Endothelial cell of umbilical vein (primary cell): Measurements from ENCODE around the gene KCNJ16. TPM values are rescaled to one million over a fixed set of nuclear protein-coding genes. Genes with fewer than 3 reads are reported as not detected.

Experiments used
- BruUV-seq: library from RNA; stranded (reverse); fragments of 400-500 nt; replicated peaks from 2 replicates; lab custom pipeline; 2021; lab: Mats Ljungman, UMichigan
- CTCF ChIA-PET: fragments of 300-600, 350-600 bp; sonication (Branson Sonifier 250); formaldehyde crosslinking; loops from one replicate; lab custom pipeline; 2021; ENCODE audit warnings: antibody characterized with exemption, inconsistent platforms; lab: Charles Lee
- POLR2A ChIA-PET: fragments of 300-600, 350-600 bp; sonication (Branson Sonifier 250); formaldehyde crosslinking; loops from one replicate; lab custom pipeline; 2021; ENCODE audit warnings: antibody characterized with exemption, inconsistent platforms; lab: Charles Lee
- DNase-seq: peaks from one replicate; pipeline ENCODE4 v3.0.0-alpha.2; 2011; ENCODE audit warnings: low read depth, low spot score
- FAIRE-seq: peaks from 2 replicates; lab custom pipeline; 2011; peaks lifted over from hg19 to GRCh38; lab: Jason Lieb, UNC
- H2AFZ ChIP-seq: 2 replicates; pipeline ENCODE4 v1.6.0; 2012; ENCODE audit warnings: low read depth, low read length, control low read depth, inconsistent platforms
- H3K27ac ChIP-seq: 2 replicates; pipeline ENCODE4 v1.5.1; 2011; ENCODE audit warnings: low read depth, mild to moderate bottlenecking, control low read depth, low read length, moderate library complexity; ENCODE audit not compliant: insufficient read depth
- H3K27me3 ChIP-seq, 2 experiments: 2 replicates each; pipeline versions ENCODE4 v1.6.0 to v1.6.1; 2011; ENCODE audit warnings: low read length in 2 of 2, mixed read lengths in 1 of 2; ENCODE audit not compliant: control insufficient read depth in 2 of 2, insufficient read depth in 2 of 2
- H3K36me3 ChIP-seq, 2 experiments: 2 replicates in 1 of 2; 3 replicates in 1 of 2; pipeline ENCODE4 v1.5.1; 2011; ENCODE audit warnings: low read length in 2 of 2, mild to moderate bottlenecking in 1 of 2, moderate library complexity in 1 of 2; ENCODE audit not compliant: control insufficient read depth in 2 of 2, insufficient read depth in 2 of 2; ENCODE audit errors: extremely low read depth in 1 of 2
- H3K4me1 ChIP-seq: 3 replicates; pipeline ENCODE4 v1.5.1; 2011; ENCODE audit warnings: mild to moderate bottlenecking, low read length; ENCODE audit not compliant: control insufficient read depth, insufficient read depth; ENCODE audit errors: extremely low read depth
- H3K4me2 ChIP-seq: 2 replicates; pipeline ENCODE4 v1.6.1; 2011; ENCODE audit warnings: low read length, control low read depth, mixed read lengths; ENCODE audit not compliant: insufficient read depth
- H3K4me3 ChIP-seq, 3 experiments: fragments of 200-600 bp in 1 of 3; sonication (generic), shearing (Covaris generic) in 1 of 3; replicated peaks in 1 of 3; 2 replicates each; pipeline ENCODE4 v1.5.1; 2011 to 2016; ENCODE audit warnings: control low read depth in 3 of 3, low read length in 3 of 3, mild to moderate bottlenecking in 2 of 3, inconsistent platforms in 1 of 3, low read depth in 1 of 3, moderate library complexity in 1 of 3; ENCODE audit not compliant: insufficient read depth in 1 of 3
- H3K79me2 ChIP-seq: 2 replicates; pipeline ENCODE4 v1.6.0; 2012; ENCODE audit warnings: low read length, inconsistent platforms; ENCODE audit not compliant: control insufficient read depth, insufficient read depth
- H3K9ac ChIP-seq: replicated peaks from 2 replicates; pipeline ENCODE3; 2011; ENCODE audit warnings: low read length, control low read depth; ENCODE audit not compliant: insufficient read depth; ENCODE audit errors: extremely low read depth
- H3K9me1 ChIP-seq: replicated peaks from 3 replicates; pipeline ENCODE4 v1.6.0; 2011; ENCODE audit warnings: mild to moderate bottlenecking, low read length; ENCODE audit not compliant: control insufficient read depth, insufficient read depth; ENCODE audit errors: extremely low read depth
- H3K9me3 ChIP-seq: replicated peaks from 2 replicates; pipeline ENCODE4 v1.5.1; 2012; ENCODE audit warnings: low read length, inconsistent platforms; ENCODE audit not compliant: control insufficient read depth, insufficient read depth
- H4K20me1 ChIP-seq: replicated peaks from 2 replicates; pipeline ENCODE3; 2011; ENCODE audit warnings: mild to moderate bottlenecking, low read length; ENCODE audit not compliant: control insufficient read depth, insufficient read depth; ENCODE audit errors: extremely low read depth
- CTCF ChIP-seq, 2 donors: IDR thresholded peaks; 1 replicate in 1 of 2; 2 replicates in 1 of 2; pipeline ENCODE4 v1.5.1; 2011; ENCODE audit warnings: low read length in 2 of 2, mild to moderate bottlenecking in 2 of 2, moderate library complexity in 2 of 2, control low read depth in 1 of 2, inconsistent platforms in 1 of 2, low read depth in 1 of 2; ENCODE audit not compliant: insufficient read depth in 1 of 2; ENCODE audit errors: extremely low read depth in 1 of 2
- FOS ChIP-seq: IDR thresholded peaks from 2 replicates; pipeline ENCODE4 v1.6.1; 2011; ENCODE audit warnings: mild to moderate bottlenecking, low read length, moderate library complexity, borderline replicate concordance; ENCODE audit not compliant: insufficient read depth
- GATA2 ChIP-seq: IDR thresholded peaks from 2 replicates; pipeline ENCODE4 v1.7.0; 2011; ENCODE audit warnings: low read depth, mild to moderate bottlenecking, moderate library complexity, mixed read lengths, low read length; ENCODE audit not compliant: insufficient read length, insufficient read depth
- POLR2AphosphoS5 ChIP-seq: IDR thresholded peaks from 2 replicates; pipeline ENCODE4 v1.6.1; 2012; ENCODE audit warnings: low read depth, mild to moderate bottlenecking, control low read depth, low read length, moderate library complexity; ENCODE audit not compliant: insufficient read depth
- dilution Hi-C: fragments of 300-500 bp; cut with MboI; formaldehyde crosslinking; loops from one replicate; pipeline ENCODE4 v1.15.0; 2019; ENCODE audit warnings: low sequenced_read_pairs; ENCODE audit not compliant: extremely low pct_ligation_motif_present
- intact Hi-C: fragments of 100-400 bp; cut with micrococcal nuclease; formaldehyde crosslinking; loops from one replicate; pipeline ENCODE4 v1.10.0; 2022
- polyA plus RNA-seq, 4 experiments: library from polyadenylated mRNA; depleted of rRNA in 3 of 4; stranded (reverse) in 3 of 4; unstranded in 1 of 4; fragments of >200 nt; gene quantifications; 2 replicates each; pipeline versions ENCODE4 v1.2.1 to v1.2.3, GENCODE V29; 2011 to 2012; ENCODE audit warnings: missing spikeins in 1 of 4
- total RNA-seq: library from RNA; stranded (reverse); gene quantifications from 2 replicates; pipeline ENCODE4 v1.2.3, GENCODE V29; 2021

Gene KCNJ16
- total and polyA plus RNA-seq, 2 donors (not counting 3 experiments of a cell fraction or from before 2014, with no cell fraction given), result 0.07 TPM; not detected in 1

GRCh38 chr17:70139449-70139993 lies 64.5 kb downstream of the KCNJ16 start:
- intact Hi-C loops, result no loop called here
- ChIA-PET POLR2A (interaction anchor here (0.7 kb wide), 1 partner anchor 30 kb away, joined by 4 read pairs; no protein-coding TSS in a partner anchor), CTCF (interaction anchor here (0.5 to 3.7 kb wide), 4 partner anchors 76 to 533 kb away, joined by 3 to 22 read pairs (median 7); no protein-coding TSS in a partner anchor)

More at GRCh38 chr17:70139449-70139993, 64.5 kb downstream of the KCNJ16 start:
- Histone ChIP-seq H3K79me2 (no peaks in the 10 kb centered on the region), H3K36me3 (no peaks in the 10 kb centered on the region), H2AFZ (no peak overlapping the region), H3K4me3 (no peak overlapping the region), H3K27me3 (no peaks in the 10 kb centered on the region), H4K20me1 (no peaks in the 10 kb centered on the region), H3K9me1 (no peaks in the 10 kb centered on the region), H3K4me2 (no peak overlapping the region), H3K9me3 (no peaks in the 10 kb centered on the region), H3K27ac (no peak overlapping the region), H3K4me1 (peaks cover 16% of the 10 kb centered on the region), H3K9ac (no peak overlapping the region)
- FAIRE-seq (no peak), DNase-seq (no peak)
- dilution Hi-C loops, result no loop called here
- BruUV-seq, result no TSS peak
- TF ChIP-seq GATA2, result no peak
- TF ChIP-seq POLR2AphosphoS5, result no peak
- no peak for TF ChIP-seq FOS
- no peak for TF ChIP-seq CTCF (IDR thresholded peaks at IDR 0.05; ENCODE audit: extremely low read depth in 1 of 2, insufficient read depth in 1 of 2, low read depth in 1 of 2, low read length in 2 of 2)
